Measurements from ENCODE around the gene ATP2B1. TPM values are rescaled to one million over a fixed set of nuclear protein-coding genes. Genes with fewer than 3 reads are reported as not detected.

The ATP2B1 gene
- total RNA-seq, 1 experiment from 2014 or later, result 20.6 TPM

- Histone ChIP-seq H2BK20ac (ENCODE audit: low read depth, low read length, poor library complexity, severe bottlenecking) (no peak overlapping the region), H2BK120ac (ENCODE audit: low read depth, low read length, poor library complexity, severe bottlenecking) (no peak overlapping the region), H3K23me2 (ENCODE audit: insufficient read length, low read depth, low read length, poor library complexity, severe bottlenecking) (no peaks in the 10 kb centered on the region), H3K4me1 (ENCODE audit: insufficient read depth, low read length) (no peaks in the 10 kb centered on the region), H3T11ph (ENCODE audit: low read length) (no peak overlapping the region), H3K9ac (ENCODE audit: extremely low read depth, insufficient read length, low read length) (no peak overlapping the region), H3K4me2 (ENCODE audit: insufficient read depth, insufficient read length, low read length) (no peak overlapping the region), H2BK12ac (ENCODE audit: insufficient read length, low read depth, low read length) (no peak overlapping the region), H2AK5ac (ENCODE audit: insufficient read length, low read length) (no peak overlapping the region), H3K23ac (ENCODE audit: insufficient read length, low read depth, low read length) (no peak overlapping the region), H4K5ac (ENCODE audit: insufficient read length, low read depth, low read length) (no peak overlapping the region), H3K56ac (ENCODE audit: insufficient read length, low read depth, low read length) (no peak overlapping the region), H2AFZ (ENCODE audit: low read length) (no peak overlapping the region), H3K79me1 (ENCODE audit: insufficient read depth, low read depth, low read length, poor library complexity, severe bottlenecking) (no peaks in the 10 kb centered on the region), H3K9me3 (ENCODE audit: control insufficient read depth, low read depth, low read length) (no peaks in the 10 kb centered on the region), H2BK5ac (ENCODE audit: insufficient read length, low read length) (no peak overlapping the region), H3K27me3 (ENCODE audit: insufficient read depth, low read length) (no peaks in the 10 kb centered on the region), H4K91ac (ENCODE audit: insufficient read length, low read depth, low read length) (no peak overlapping the region), H4K8ac (replicated peaks; ENCODE audit: insufficient read length, low read depth, low read length) (no peak overlapping the region), H3K4ac (ENCODE audit: low read depth, low read length) (no peak overlapping the region), H3K18ac (ENCODE audit: insufficient read length, low read depth, low read length) (no peak overlapping the region), H3K14ac (ENCODE audit: insufficient read depth, low read length) (no peak overlapping the region), H2BK15ac (ENCODE audit: low read depth, low read length) (no peak overlapping the region), H3K79me2 (ENCODE audit: insufficient read depth, low read length) (no peaks in the 10 kb centered on the region), H3K27ac (ENCODE audit: insufficient read length, low read depth, low read length) (no peak overlapping the region), H4K20me1 (ENCODE audit: control insufficient read depth, insufficient read depth, insufficient read length) (no peaks in the 10 kb centered on the region)
- Mint-ChIP-seq H3K36me3 (ENCODE audit: insufficient read depth in 1 of 3, low read depth in 3 of 3) (no peaks in the 10 kb centered on the region), H3K27ac (no peak overlapping the region), H3K9me3 (no peaks in the 10 kb centered on the region), H3K27me3 (ENCODE audit: low read depth) (peaks cover 4% of the 10 kb centered on the region), H3K4me3 (no peak overlapping the region), H3K4me1 (peaks cover 15 to 17% of the 10 kb centered on the region in 2 experiments)
- no CpG with 5 or more reads among the region's 4 CpGs for WGBS (ENCODE audit: extremely low coverage, insufficient read length, low lambda C conversion rate)
- no peak for TF ChIP-seq CTCF (conservative IDR thresholded peaks at IDR 0.05)
- no peak for DNase-seq
These were observed 161.5 kb downstream of the ATP2B1 start for GRCh38 chr12:89547101-89547500.
